ENCODE measurements around the gene GRIA3. TPM values are rescaled to one million over a fixed set of nuclear protein-coding genes. Genes with fewer than 3 reads are reported as not detected.

GRIA3 gene
- total and polyA plus RNA-seq, 10 of the 15 experiments (the other 5 are each of a cell fraction or from before 2014, with no cell fraction given), result 0.45 to 4.3 (median 2.2) TPM

DNA sequence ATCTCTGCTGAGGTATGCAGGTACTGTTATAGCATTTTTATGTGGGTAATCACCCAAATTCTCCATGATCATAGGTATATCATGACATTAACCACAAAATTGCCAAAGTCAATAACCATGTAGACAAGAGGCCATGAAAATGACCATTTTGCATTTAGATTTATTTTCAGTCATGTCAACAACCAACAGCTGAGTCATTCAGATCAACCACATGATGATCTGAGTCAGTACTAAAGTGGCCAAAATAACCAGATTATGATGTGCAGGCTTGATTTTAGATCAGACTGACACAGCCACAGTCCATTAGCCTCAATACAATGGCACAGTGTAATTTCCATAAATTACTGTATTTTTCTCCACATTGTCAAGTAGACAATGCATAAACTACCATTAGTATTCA is 240.5 kb downstream of the GRIA3 start (continued):
- TF ChIP-seq, protein P1, sequence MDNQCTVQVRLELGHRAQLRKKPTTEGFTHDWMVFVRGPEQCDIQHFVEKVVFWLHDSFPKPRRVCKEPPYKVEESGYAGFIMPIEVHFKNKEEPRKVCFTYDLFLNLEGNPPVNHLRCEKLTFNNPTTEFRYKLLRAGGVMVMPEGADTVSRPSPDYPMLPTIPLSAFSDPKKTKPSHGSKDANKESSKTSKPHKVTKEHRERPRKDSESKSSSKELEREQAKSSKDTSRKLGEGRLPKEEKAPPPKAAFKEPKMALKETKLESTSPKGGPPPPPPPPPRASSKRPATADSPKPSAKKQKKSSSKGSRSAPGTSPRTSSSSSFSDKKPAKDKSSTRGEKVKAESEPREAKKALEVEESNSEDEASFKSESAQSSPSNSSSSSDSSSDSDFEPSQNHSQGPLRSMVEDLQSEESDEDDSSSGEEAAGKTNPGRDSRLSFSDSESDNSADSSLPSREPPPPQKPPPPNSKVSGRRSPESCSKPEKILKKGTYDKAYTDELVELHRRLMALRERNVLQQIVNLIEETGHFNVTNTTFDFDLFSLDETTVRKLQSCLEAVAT (IDR thresholded peaks at IDR 0.05), result no peak
- TF ChIP-seq ATF7 (IDR thresholded peaks at IDR 0.05; ENCODE audit: low read depth) (peak; percentile 70), ZNF384 (IDR thresholded peaks at IDR 0.05; ENCODE audit: borderline replicate concordance, low read depth, low read length) (no peak), SIN3A (IDR thresholded peaks at IDR 0.05; ENCODE audit: low read depth, low read length) (no peak), POLR2A (IDR thresholded peaks at IDR 0.05; ENCODE audit: low read depth, low read length) (no peak), MYC (IDR thresholded peaks at IDR 0.05; ENCODE audit: insufficient read depth, insufficient read length, insufficient replicate concordance, low read length, severe bottlenecking) (no peak), PML (IDR thresholded peaks at IDR 0.05; ENCODE audit: low read length) (no peak), ZNF274 (IDR thresholded peaks at IDR 0.05; ENCODE audit: insufficient read depth, insufficient read length) (no peak), EED (IDR thresholded peaks at IDR 0.05; ENCODE audit: low read depth) (peak; percentile 56; the same call in 1 of the 2 replicates), ZSCAN29 (IDR thresholded peaks at IDR 0.05) (peak; percentile 50; the same call in 1 of the 2 replicates), HDAC6 (IDR thresholded peaks at IDR 0.05; ENCODE audit: unreplicated experiment) (no peak), TCF3 (IDR thresholded peaks at IDR 0.05; ENCODE audit: borderline replicate concordance, insufficient read depth, low read depth, low read length) (no peak), IKZF2 (IDR thresholded peaks at IDR 0.05) (peak; percentile 36 to 71; a peak in 3 of 4 replicates), ZNF207 (IDR thresholded peaks at IDR 0.05; ENCODE audit: borderline replicate concordance) (no peak), HDAC2 (IDR thresholded peaks at IDR 0.05) (no peak), BHLHE40 (IDR thresholded peaks at IDR 0.05; ENCODE audit: borderline replicate concordance in 1 of 2, low read depth in 2 of 2, low read length in 1 of 2) (peak; percentile 37 to 54; a peak in 1 of 4 replicates), ASH2L (IDR thresholded peaks at IDR 0.05; ENCODE audit: borderline replicate concordance, low read depth) (no peak), GABPA (IDR thresholded peaks at IDR 0.05; ENCODE audit: low read depth) (no peak), MTA2 (IDR thresholded peaks at IDR 0.05; ENCODE audit: low read depth) (peak; percentile 88), MEF2A (IDR thresholded peaks at IDR 0.05; ENCODE audit: insufficient read depth, low read depth, low read length) (peak; percentile 92), FOXK2 (IDR thresholded peaks at IDR 0.05) (no peak), JUNB (IDR thresholded peaks at IDR 0.05) (peak; percentile 95), SIX5 (IDR thresholded peaks at IDR 0.05; ENCODE audit: low read depth, low read length, severe bottlenecking) (no peak)
- TF ChIP-seq, protein P2, sequence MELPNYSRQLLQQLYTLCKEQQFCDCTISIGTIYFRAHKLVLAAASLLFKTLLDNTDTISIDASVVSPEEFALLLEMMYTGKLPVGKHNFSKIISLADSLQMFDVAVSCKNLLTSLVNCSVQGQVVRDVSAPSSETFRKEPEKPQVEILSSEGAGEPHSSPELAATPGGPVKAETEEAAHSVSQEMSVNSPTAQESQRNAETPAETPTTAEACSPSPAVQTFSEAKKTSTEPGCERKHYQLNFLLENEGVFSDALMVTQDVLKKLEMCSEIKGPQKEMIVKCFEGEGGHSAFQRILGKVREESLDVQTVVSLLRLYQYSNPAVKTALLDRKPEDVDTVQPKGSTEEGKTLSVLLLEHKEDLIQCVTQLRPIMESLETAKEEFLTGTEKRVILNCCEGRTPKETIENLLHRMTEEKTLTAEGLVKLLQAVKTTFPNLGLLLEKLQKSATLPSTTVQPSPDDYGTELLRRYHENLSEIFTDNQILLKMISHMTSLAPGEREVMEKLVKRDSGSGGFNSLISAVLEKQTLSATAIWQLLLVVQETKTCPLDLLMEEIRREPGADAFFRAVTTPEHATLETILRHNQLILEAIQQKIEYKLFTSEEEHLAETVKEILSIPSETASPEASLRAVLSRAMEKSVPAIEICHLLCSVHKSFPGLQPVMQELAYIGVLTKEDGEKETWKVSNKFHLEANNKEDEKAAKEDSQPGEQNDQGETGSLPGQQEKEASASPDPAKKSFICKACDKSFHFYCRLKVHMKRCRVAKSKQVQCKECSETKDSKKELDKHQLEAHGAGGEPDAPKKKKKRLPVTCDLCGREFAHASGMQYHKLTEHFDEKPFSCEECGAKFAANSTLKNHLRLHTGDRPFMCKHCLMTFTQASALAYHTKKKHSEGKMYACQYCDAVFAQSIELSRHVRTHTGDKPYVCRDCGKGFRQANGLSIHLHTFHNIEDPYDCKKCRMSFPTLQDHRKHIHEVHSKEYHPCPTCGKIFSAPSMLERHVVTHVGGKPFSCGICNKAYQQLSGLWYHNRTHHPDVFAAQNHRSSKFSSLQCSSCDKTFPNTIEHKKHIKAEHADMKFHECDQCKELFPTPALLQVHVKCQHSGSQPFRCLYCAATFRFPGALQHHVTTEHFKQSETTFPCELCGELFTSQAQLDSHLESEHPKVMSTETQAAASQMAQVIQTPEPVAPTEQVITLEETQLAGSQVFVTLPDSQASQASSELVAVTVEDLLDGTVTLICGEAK (IDR thresholded peaks at IDR 0.05; ENCODE audit: borderline replicate concordance), result no peak
- TF ChIP-seq, protein P3, sequence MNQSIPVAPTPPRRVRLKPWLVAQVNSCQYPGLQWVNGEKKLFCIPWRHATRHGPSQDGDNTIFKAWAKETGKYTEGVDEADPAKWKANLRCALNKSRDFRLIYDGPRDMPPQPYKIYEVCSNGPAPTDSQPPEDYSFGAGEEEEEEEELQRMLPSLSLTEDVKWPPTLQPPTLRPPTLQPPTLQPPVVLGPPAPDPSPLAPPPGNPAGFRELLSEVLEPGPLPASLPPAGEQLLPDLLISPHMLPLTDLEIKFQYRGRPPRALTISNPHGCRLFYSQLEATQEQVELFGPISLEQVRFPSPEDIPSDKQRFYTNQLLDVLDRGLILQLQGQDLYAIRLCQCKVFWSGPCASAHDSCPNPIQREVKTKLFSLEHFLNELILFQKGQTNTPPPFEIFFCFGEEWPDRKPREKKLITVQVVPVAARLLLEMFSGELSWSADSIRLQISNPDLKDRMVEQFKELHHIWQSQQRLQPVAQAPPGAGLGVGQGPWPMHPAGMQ (IDR thresholded peaks at IDR 0.05; ENCODE audit: borderline replicate concordance), result no peak
- TF ChIP-seq, protein P4, sequence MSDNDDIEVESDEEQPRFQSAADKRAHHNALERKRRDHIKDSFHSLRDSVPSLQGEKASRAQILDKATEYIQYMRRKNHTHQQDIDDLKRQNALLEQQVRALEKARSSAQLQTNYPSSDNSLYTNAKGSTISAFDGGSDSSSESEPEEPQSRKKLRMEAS (IDR thresholded peaks at IDR 0.05; ENCODE audit: low read depth, low read length), result no peak
